ENCODE data around the gene PTPRK.

Gene PTPRK

DNA sequence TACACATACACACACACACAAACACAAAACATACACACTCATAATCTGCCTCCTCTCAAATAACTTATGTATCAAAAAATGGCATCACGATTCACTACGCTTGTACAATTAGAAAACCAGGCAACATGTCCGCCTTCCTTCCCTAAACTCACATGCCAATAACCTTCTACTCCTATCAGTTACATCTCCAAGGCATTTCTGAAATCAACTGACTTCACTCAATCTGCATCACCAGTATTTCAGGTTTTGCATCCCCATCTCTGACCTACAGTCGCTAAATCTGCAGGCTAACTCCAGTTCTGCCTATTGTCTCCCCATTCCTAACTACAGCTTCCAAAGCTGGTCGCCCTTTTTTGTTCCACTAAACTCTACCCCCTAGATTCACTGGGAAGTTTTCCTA lies 217.5 kb downstream of the PTPRK start:
- Histone ChIP-seq H3K36me3 (ENCODE audit: control insufficient read depth, insufficient read depth, low read length) (no peaks in the 10 kb centered on the region), H3K27me3 (replicated peaks; ENCODE audit: control insufficient read depth, insufficient read depth, low read length) (no peaks in the 10 kb centered on the region), H3K4me3 (replicated peaks; ENCODE audit: low read depth, low read length) (no peak overlapping the region)
- no peak for DNase-seq (ENCODE audit: extremely low read depth, insufficient read length)
- TF ChIP-seq, protein P1, sequence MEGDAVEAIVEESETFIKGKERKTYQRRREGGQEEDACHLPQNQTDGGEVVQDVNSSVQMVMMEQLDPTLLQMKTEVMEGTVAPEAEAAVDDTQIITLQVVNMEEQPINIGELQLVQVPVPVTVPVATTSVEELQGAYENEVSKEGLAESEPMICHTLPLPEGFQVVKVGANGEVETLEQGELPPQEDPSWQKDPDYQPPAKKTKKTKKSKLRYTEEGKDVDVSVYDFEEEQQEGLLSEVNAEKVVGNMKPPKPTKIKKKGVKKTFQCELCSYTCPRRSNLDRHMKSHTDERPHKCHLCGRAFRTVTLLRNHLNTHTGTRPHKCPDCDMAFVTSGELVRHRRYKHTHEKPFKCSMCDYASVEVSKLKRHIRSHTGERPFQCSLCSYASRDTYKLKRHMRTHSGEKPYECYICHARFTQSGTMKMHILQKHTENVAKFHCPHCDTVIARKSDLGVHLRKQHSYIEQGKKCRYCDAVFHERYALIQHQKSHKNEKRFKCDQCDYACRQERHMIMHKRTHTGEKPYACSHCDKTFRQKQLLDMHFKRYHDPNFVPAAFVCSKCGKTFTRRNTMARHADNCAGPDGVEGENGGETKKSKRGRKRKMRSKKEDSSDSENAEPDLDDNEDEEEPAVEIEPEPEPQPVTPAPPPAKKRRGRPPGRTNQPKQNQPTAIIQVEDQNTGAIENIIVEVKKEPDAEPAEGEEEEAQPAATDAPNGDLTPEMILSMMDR (IDR thresholded peaks at IDR 0.05; ENCODE audit: insufficient read depth, low read length, poor library complexity, severe bottlenecking): no peak

DNA sequence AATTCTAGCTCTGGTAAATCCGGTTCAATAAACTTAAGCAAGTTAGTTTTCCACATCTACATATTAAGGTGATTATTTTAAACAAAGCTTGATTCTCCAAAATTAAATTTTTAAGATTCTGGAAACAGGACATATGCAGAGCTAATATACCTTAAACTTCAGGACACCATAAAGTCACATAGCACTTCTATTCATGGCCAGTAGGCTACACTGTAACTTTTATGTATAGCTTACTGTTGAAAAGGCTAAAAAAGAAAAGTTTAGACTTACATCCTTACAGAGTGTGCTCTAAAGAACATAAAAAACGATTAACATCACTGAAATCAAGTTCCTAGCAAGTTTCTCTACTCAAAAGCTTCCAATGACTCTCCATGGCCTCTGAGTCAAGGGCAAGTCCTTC lies 224.7 kb downstream of the PTPRK start:
- no peak for DNase-seq (ENCODE audit: extremely low read depth, insufficient read length)
- Histone ChIP-seq H3K36me3 (ENCODE audit: control insufficient read depth, insufficient read depth, low read length) (no peaks in the 10 kb centered on the region), H3K27me3 (replicated peaks; ENCODE audit: control insufficient read depth, insufficient read depth, low read length) (no peaks in the 10 kb centered on the region), H3K4me3 (replicated peaks; ENCODE audit: low read depth, low read length) (no peak overlapping the region)
- TF ChIP-seq, protein P1 (IDR thresholded peaks at IDR 0.05; ENCODE audit: insufficient read depth, low read length, poor library complexity, severe bottlenecking): no peak

DNA sequence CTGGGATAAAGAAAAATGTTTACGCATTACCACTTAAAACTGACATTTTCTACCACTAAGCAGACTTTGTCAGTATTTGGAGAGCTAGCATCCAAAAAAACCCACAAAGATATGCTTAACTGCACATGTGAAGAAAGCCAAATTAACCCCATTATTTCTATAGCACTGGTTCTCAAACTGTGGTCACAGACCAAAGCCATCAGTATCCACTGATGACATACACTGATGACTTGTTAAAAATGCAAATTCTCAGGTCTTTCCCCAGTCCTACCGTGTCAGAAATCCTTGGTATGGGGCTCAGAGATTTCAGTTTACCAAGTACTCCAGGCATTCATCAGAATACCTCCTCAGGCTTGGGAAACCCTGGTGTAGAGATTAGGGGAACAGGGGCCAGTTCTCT lies 230.2 kb downstream of the PTPRK start:
- H3K36me3 ChIP-seq (ENCODE audit: control insufficient read depth, insufficient read depth, low read length): no peaks in the 10 kb centered on the region
- TF ChIP-seq, protein P1 (IDR thresholded peaks at IDR 0.05; ENCODE audit: insufficient read depth, low read length, poor library complexity, severe bottlenecking): no peak
- H3K4me3 ChIP-seq (replicated peaks; ENCODE audit: low read depth, low read length): no peak overlapping the region
- no peaks in the 10 kb centered on the region for H3K27me3 ChIP-seq (replicated peaks; ENCODE audit: control insufficient read depth, insufficient read depth, low read length)
- no peak for DNase-seq (ENCODE audit: extremely low read depth, insufficient read length)

DNA sequence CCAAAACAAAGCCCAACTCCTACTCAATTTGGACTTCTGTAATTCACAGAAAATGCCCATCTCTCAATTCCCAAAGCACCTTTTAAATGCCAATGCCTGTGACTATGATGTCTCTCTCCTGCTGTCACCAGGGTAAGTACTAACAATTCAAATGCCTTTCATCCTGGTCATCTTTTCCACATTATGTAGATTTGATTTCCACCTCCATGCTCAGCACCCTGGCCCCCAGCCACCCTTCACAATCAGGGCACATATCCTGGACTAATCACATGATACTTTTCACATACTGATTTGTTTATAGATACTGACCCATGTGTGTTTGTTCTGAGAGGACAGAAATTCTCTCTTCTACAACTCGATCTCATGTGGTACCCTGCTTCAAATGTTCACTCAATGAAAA lies 236.3 kb downstream of the PTPRK start:
- Histone ChIP-seq H3K27me3 (replicated peaks; ENCODE audit: control insufficient read depth, insufficient read depth, low read length) (no peaks in the 10 kb centered on the region), H3K4me3 (replicated peaks; ENCODE audit: low read depth, low read length) (no peak overlapping the region), H3K36me3 (ENCODE audit: control insufficient read depth, insufficient read depth, low read length) (no peaks in the 10 kb centered on the region)
- no peak for DNase-seq (ENCODE audit: extremely low read depth, insufficient read length)
- TF ChIP-seq, protein P1 (IDR thresholded peaks at IDR 0.05; ENCODE audit: insufficient read depth, low read length, poor library complexity, severe bottlenecking): no peak

DNA sequence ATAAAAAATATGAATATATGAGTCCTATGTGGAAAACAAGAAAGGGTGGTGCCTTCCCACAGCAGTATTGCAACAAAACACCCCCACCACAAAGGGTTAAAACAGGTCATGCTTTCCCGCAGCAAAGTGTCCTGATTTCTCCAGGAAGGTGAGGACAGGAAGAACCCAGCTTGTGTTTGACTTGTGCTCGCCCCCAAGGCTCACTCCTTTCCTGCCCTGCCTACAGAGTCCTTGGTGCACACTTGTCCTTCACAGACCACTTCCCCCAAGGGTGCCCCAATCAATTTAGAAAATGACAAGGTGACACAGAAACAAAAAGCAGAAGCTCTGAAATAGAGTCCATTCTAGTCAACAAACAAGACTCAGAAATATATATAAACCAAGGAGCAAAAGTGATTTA lies 237.4 kb downstream of the PTPRK start:
- no peak overlapping the region for H3K4me3 ChIP-seq (replicated peaks; ENCODE audit: low read depth, low read length)
- no peaks in the 10 kb centered on the region for H3K36me3 ChIP-seq (ENCODE audit: control insufficient read depth, insufficient read depth, low read length)
- DNase-seq (ENCODE audit: extremely low read depth, insufficient read length): no peak
- H3K27me3 ChIP-seq (replicated peaks; ENCODE audit: control insufficient read depth, insufficient read depth, low read length): no peaks in the 10 kb centered on the region
- TF ChIP-seq, protein P1 (IDR thresholded peaks at IDR 0.05; ENCODE audit: insufficient read depth, low read length, poor library complexity, severe bottlenecking): no peak

DNA sequence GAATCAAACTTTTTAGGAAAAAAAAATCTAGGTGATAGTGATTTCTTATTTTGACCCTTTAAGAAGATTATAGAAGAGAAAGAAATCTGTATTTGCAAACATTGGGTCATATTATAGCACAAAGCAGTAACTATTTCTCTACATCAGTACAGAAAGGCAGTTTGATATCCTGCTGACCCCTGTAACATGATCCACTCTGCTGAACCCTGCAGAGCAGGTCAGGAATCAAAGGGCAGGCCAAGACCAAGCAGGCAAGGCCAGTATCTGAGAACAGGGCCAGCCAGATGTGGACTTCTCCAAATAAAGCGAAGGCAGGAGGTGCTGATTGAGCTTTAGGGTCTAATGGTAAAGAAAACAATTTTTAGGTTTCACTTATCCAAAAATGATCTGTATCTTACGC lies 239.4 kb downstream of the PTPRK start:
- no peak overlapping the region for H3K4me3 ChIP-seq (replicated peaks; ENCODE audit: low read depth, low read length)
- no peak for DNase-seq (ENCODE audit: extremely low read depth, insufficient read length)
- TF ChIP-seq, protein P1 (IDR thresholded peaks at IDR 0.05; ENCODE audit: insufficient read depth, low read length, poor library complexity, severe bottlenecking): no peak

More for the DNA sequence above, 239.4 kb downstream of the PTPRK start:
- H3K36me3 ChIP-seq (ENCODE audit: control insufficient read depth, insufficient read depth, low read length): no peaks in the 10 kb centered on the region
- no peaks in the 10 kb centered on the region for H3K27me3 ChIP-seq (replicated peaks; ENCODE audit: control insufficient read depth, insufficient read depth, low read length)
